GM23338 (cell line): ENCODE results near the gene PGGT1B. TPM values are rescaled to one million over a fixed set of nuclear protein-coding genes. Genes with fewer than 3 reads are reported as not detected.

ENCODE experiments used
- ATAC-seq: fragments of 200-7000 bp; cut with Tn5 transposase; 3 replicates; pipeline ENCODE4 v1.9.1; 2020
- DNase-seq: peaks from one replicate; pipeline ENCODE4 v3.0.0-alpha.2; 2015; ENCODE audit warnings: low spot score
- H2AFZ ChIP-seq: fragments of 200-600 bp; sonication (generic); 2 replicates; pipeline ENCODE4 v1.8.0; 2016; ENCODE audit warnings: antibody characterized with exemption, mild to moderate bottlenecking, moderate library complexity
- H3F3A ChIP-seq: fragments of 200-600 bp; sonication (generic); replicated peaks from 2 replicates; pipeline ENCODE4 v1.8.0; 2017; ENCODE audit warnings: antibody characterized with exemption, mixed run types, low read depth
- H3K27ac ChIP-seq: fragments of 200-600 bp; sonication (generic); 2 replicates; pipeline ENCODE4 v1.6.1; 2016; ENCODE audit warnings: low read depth
- H3K27me3 ChIP-seq: fragments of 200-600 bp; sonication (generic); 2 replicates; pipeline ENCODE4 v1.8.0; 2016; ENCODE audit warnings: mild to moderate bottlenecking, mixed run types, moderate library complexity; ENCODE audit not compliant: insufficient read depth
- H3K36me3 ChIP-seq: fragments of 200-600 bp; sonication (generic); 2 replicates; pipeline ENCODE4 v1.8.0; 2016; ENCODE audit warnings: mild to moderate bottlenecking; ENCODE audit not compliant: insufficient read depth
- H3K4me1 ChIP-seq: fragments of 200-600 bp; sonication (generic); 2 replicates; pipeline ENCODE4 v1.8.0; 2016; ENCODE audit warnings: mild to moderate bottlenecking, moderate library complexity; ENCODE audit not compliant: insufficient read depth
- H3K4me2 ChIP-seq: fragments of 200-600 bp; sonication (generic); 2 replicates; pipeline ENCODE4 v1.7.1; 2017; ENCODE audit warnings: mixed run types
- H3K4me3 ChIP-seq: fragments of 200-600 bp; sonication (generic); 2 replicates; pipeline ENCODE4 v1.6.1; 2016; ENCODE audit warnings: mixed run types
- H3K79me2 ChIP-seq: fragments of 200-600 bp; sonication (generic); replicated peaks from 2 replicates; pipeline ENCODE4 v1.8.0; 2017; ENCODE audit warnings: mild to moderate bottlenecking; ENCODE audit not compliant: insufficient read depth
- H3K9me2 ChIP-seq: fragments of 200-600 bp; sonication (generic); 2 replicates; pipeline ENCODE4 v1.8.0; 2017; ENCODE audit not compliant: insufficient read depth
- H4K20me1 ChIP-seq: fragments of 200-600 bp; sonication (generic); replicated peaks from 2 replicates; pipeline ENCODE4 v1.8.0; 2017; ENCODE audit warnings: mild to moderate bottlenecking; ENCODE audit not compliant: insufficient read depth
- H3K27ac Mint-ChIP-seq: 2 replicates; pipeline ENCODE4 v1.8.0; 2020; ENCODE audit warnings: inconsistent platforms, mild to moderate bottlenecking, moderate library complexity, mixed read lengths
- H3K27me3 Mint-ChIP-seq: 3 replicates; pipeline ENCODE4 v1.8.0; 2022; ENCODE audit warnings: low read depth, mild to moderate bottlenecking, moderate library complexity, mixed read lengths, inconsistent platforms; ENCODE audit not compliant: insufficient read depth, poor library complexity
- H3K36me3 Mint-ChIP-seq: 3 replicates; pipeline ENCODE4 v1.8.0; 2021; ENCODE audit warnings: low read depth, mild to moderate bottlenecking, inconsistent platforms, moderate library complexity, mixed read lengths
- H3K4me1 Mint-ChIP-seq: 3 replicates; pipeline ENCODE4 v1.8.0; 2020; ENCODE audit warnings: mild to moderate bottlenecking, inconsistent platforms, mixed read lengths
- H3K4me3 Mint-ChIP-seq: 3 replicates; pipeline ENCODE4 v1.8.0; 2021; ENCODE audit warnings: moderate library complexity, mild to moderate bottlenecking, inconsistent platforms, mixed read lengths
- H3K9me3 Mint-ChIP-seq: 3 replicates; pipeline ENCODE4 v1.8.0; 2020; ENCODE audit warnings: moderate library complexity, mild to moderate bottlenecking, inconsistent platforms, mixed read lengths
- CREB1 ChIP-seq: fragments of 250-450 bp; sonication (Bioruptor Pico); IDR thresholded peaks from 2 replicates; pipeline ENCODE4 v1.5.0; 2020; ENCODE audit warnings: low read depth, mild to moderate bottlenecking, moderate library complexity
- EZH2 ChIP-seq: fragments of 200-600 bp; sonication (generic); IDR thresholded peaks from one replicate; pipeline ENCODE4 v1.8.0; 2017; ENCODE audit warnings: antibody characterized with exemption, mild to moderate bottlenecking, low read depth; ENCODE audit not compliant: unreplicated experiment
- EZH2phosphoT487 ChIP-seq: fragments of 200-600 bp; sonication (generic); IDR thresholded peaks from one replicate; pipeline ENCODE4 v1.8.1; 2018; ENCODE audit warnings: antibody characterized with exemption; ENCODE audit not compliant: unreplicated experiment
- JUNB ChIP-seq: IDR thresholded peaks from one replicate; pipeline ENCODE4 v1.6.1; 2016; ENCODE audit warnings: antibody characterized with exemption; ENCODE audit not compliant: unreplicated experiment
- NANOG ChIP-seq: IDR thresholded peaks from 2 replicates; pipeline ENCODE4 v1.6.1; 2016; ENCODE audit warnings: antibody characterized with exemption, borderline replicate concordance
- POLR2AphosphoS5 ChIP-seq: IDR thresholded peaks from 2 replicates; pipeline ENCODE4 v1.6.1; 2016; ENCODE audit warnings: antibody characterized with exemption, low read depth
- STAT1 ChIP-seq: IDR thresholded peaks from one replicate; pipeline ENCODE4 v1.6.1; 2016; ENCODE audit warnings: antibody characterized with exemption; ENCODE audit not compliant: unreplicated experiment
- ZNF114 ChIP-seq: fragments of 250-450 bp; sonication (Bioruptor Pico); IDR thresholded peaks from 2 replicates; pipeline ENCODE4 v1.5.0; 2020; ENCODE audit warnings: mild to moderate bottlenecking, moderate library complexity
- ZNF331 ChIP-seq: fragments of 250-450 bp; sonication (Bioruptor Pico); IDR thresholded peaks from 2 replicates; pipeline ENCODE4 v1.5.0; 2020; ENCODE audit warnings: low read depth, mild to moderate bottlenecking, moderate library complexity
- ZNF462 ChIP-seq: fragments of 250-450 bp; sonication (Bioruptor Pico); IDR thresholded peaks from 2 replicates; pipeline ENCODE4 v1.5.0; 2020; ENCODE audit warnings: mild to moderate bottlenecking, moderate library complexity
- polyA plus RNA-seq: library from polyadenylated mRNA; unstranded; fragments of >200 nt; fragmentation: Nextera tagmentation; extraction: Ambion mirVana; gene quantifications from 2 replicates; pipeline ENCODE4 v1.2.1, GENCODE V29; 2016
- total RNA-seq: library from RNA; depleted of rRNA; stranded (reverse); fragments of >200 nt; shearing (Covaris generic); gene quantifications from 2 replicates; pipeline ENCODE4 v1.2.3, GENCODE V29; 2014
- TF ChIP-seq, protein P1 (sequence below): IDR thresholded peaks from 2 replicates; pipeline ENCODE4 v1.6.1; 2016; ENCODE audit warnings: antibody characterized with exemption
- TF ChIP-seq, protein P2 (sequence below): IDR thresholded peaks from one replicate; pipeline ENCODE4 v1.6.1; 2018; ENCODE audit warnings: antibody characterized with exemption; ENCODE audit not compliant: unreplicated experiment
- TF ChIP-seq, protein P3 (sequence below), 2 experiments: fragments of 200-600 bp in 1 of 2; sonication (generic) in 1 of 2; conservative IDR thresholded peaks; 2 replicates each; pipeline versions ENCODE4 v1.5.1 to v1.6.1; 2016 to 2017; ENCODE audit warnings: antibody characterized with exemption in 2 of 2, low read depth in 2 of 2, mild to moderate bottlenecking in 2 of 2, moderate library complexity in 1 of 2

The PGGT1B gene
- total and polyA plus RNA-seq, 2 experiments from 2014 or later, result 8.6 to 12.9 TPM

GRCh38 chr5:115243412-115243811, 19.3 kb downstream of the PGGT1B start:
- Histone ChIP-seq H3K4me1 (no peaks in the 10 kb centered on the region), H4K20me1 (no peaks in the 10 kb centered on the region; the same call in 1 of the 2 replicates), H3F3A (no peaks in the 10 kb centered on the region), H3K36me3 (peaks cover 12% of the 10 kb centered on the region; the same call in 1 of the 2 replicates), H3K9me2 (no peaks in the 10 kb centered on the region), H3K4me2 (no peak overlapping the region), H3K4me3 (no peak overlapping the region), H3K27ac (no peak overlapping the region), H3K79me2 (peaks cover 7% of the 10 kb centered on the region), H3K27me3 (no peaks in the 10 kb centered on the region), H2AFZ (no peak overlapping the region)
- Mint-ChIP-seq H3K9me3 (no peaks in the 10 kb centered on the region), H3K36me3 (peaks cover 6% of the 10 kb centered on the region; the same call in 2 of the 3 replicates), H3K4me3 (no peak overlapping the region), H3K4me1 (no peaks in the 10 kb centered on the region), H3K27me3 (no peaks in the 10 kb centered on the region), H3K27ac (no peak overlapping the region)
- TF ChIP-seq EZH2phosphoT487 (no peak), POLR2AphosphoS5 (no peak), STAT1 (no peak), CREB1 (no peak), NANOG (no peak), JUNB (no peak), EZH2 (no peak), ZNF114 (CRISPR knock-in tag) (no peak), ZNF331 (CRISPR knock-in tag) (no peak), ZNF462 (CRISPR knock-in tag) (no peak)
- TF ChIP-seq, protein P1, sequence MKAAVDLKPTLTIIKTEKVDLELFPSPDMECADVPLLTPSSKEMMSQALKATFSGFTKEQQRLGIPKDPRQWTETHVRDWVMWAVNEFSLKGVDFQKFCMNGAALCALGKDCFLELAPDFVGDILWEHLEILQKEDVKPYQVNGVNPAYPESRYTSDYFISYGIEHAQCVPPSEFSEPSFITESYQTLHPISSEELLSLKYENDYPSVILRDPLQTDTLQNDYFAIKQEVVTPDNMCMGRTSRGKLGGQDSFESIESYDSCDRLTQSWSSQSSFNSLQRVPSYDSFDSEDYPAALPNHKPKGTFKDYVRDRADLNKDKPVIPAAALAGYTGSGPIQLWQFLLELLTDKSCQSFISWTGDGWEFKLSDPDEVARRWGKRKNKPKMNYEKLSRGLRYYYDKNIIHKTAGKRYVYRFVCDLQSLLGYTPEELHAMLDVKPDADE, result no peak
- TF ChIP-seq, protein P2, sequence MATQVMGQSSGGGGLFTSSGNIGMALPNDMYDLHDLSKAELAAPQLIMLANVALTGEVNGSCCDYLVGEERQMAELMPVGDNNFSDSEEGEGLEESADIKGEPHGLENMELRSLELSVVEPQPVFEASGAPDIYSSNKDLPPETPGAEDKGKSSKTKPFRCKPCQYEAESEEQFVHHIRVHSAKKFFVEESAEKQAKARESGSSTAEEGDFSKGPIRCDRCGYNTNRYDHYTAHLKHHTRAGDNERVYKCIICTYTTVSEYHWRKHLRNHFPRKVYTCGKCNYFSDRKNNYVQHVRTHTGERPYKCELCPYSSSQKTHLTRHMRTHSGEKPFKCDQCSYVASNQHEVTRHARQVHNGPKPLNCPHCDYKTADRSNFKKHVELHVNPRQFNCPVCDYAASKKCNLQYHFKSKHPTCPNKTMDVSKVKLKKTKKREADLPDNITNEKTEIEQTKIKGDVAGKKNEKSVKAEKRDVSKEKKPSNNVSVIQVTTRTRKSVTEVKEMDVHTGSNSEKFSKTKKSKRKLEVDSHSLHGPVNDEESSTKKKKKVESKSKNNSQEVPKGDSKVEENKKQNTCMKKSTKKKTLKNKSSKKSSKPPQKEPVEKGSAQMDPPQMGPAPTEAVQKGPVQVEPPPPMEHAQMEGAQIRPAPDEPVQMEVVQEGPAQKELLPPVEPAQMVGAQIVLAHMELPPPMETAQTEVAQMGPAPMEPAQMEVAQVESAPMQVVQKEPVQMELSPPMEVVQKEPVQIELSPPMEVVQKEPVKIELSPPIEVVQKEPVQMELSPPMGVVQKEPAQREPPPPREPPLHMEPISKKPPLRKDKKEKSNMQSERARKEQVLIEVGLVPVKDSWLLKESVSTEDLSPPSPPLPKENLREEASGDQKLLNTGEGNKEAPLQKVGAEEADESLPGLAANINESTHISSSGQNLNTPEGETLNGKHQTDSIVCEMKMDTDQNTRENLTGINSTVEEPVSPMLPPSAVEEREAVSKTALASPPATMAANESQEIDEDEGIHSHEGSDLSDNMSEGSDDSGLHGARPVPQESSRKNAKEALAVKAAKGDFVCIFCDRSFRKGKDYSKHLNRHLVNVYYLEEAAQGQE, result no peak
- TF ChIP-seq, protein P3, sequence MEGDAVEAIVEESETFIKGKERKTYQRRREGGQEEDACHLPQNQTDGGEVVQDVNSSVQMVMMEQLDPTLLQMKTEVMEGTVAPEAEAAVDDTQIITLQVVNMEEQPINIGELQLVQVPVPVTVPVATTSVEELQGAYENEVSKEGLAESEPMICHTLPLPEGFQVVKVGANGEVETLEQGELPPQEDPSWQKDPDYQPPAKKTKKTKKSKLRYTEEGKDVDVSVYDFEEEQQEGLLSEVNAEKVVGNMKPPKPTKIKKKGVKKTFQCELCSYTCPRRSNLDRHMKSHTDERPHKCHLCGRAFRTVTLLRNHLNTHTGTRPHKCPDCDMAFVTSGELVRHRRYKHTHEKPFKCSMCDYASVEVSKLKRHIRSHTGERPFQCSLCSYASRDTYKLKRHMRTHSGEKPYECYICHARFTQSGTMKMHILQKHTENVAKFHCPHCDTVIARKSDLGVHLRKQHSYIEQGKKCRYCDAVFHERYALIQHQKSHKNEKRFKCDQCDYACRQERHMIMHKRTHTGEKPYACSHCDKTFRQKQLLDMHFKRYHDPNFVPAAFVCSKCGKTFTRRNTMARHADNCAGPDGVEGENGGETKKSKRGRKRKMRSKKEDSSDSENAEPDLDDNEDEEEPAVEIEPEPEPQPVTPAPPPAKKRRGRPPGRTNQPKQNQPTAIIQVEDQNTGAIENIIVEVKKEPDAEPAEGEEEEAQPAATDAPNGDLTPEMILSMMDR (conservative IDR thresholded peaks at IDR 0.05; ENCODE audit: low read depth in 2 of 2), result no peak
- DNase-seq (no peak), ATAC-seq (no peak)
